Measurements from ENCODE around the gene UVSSA. TPM values are rescaled to one million over a fixed set of nuclear protein-coding genes. Genes with fewer than 3 reads are reported as not detected.
"Not testable (repeated sequence)": the region's sequence is repeated elsewhere in the genome, so short reads cannot be mapped to it uniquely, and the experiment has no call there.

Gene UVSSA
- total RNA-seq, 1 experiment from 2014 or later = 3.6 TPM

DNA sequence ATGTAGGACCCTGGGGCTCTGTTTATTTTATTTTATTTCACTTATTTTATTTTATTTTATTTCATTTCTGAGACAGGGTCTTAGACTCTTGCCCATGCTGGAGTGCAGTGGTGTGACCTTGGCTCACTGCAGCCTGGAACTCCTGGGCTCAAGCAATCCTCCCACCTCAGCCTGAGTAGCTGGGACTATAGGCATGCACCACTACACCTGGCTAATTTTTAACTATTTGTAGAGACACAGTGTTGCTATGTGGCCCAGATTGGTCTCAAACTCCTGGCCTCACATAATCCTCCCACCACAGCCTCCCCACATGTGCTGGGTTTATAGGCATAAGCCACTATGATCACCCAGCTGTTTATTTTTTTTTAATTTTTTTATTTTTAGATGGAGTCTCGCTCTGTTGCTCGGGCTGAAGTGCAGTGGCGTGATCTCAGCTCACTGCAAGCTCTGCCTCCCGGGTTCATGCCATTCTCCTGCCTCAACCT is 96.7 kb downstream of the UVSSA start:
- in situ Hi-C loops (cut with HindIII; ENCODE audit: low sequenced_read_pairs); DNase-seq (ENCODE audit: low spot score): not testable (repeated sequence)

Other genes with a start within 250 kb of the UVSSA start
- gene RNF212, start 233.6 kb upstream of the UVSSA start, total RNA-seq (2014; rRNA removed; shearing (Covaris generic)) = not detected in 2 replicates
- 3.2 TPM in 1 of 2 replicates, not detected in the other for gene SPON2, start 174.6 kb upstream of the UVSSA start, total RNA-seq (2014; rRNA removed; shearing (Covaris generic))
- gene CTBP1, start 98.1 kb upstream of the UVSSA start, total RNA-seq (2014; rRNA removed; shearing (Covaris generic)) = 265 and 287 TPM in 2 replicates
- gene MAEA, start 57.3 kb upstream of the UVSSA start, total RNA-seq (2014; rRNA removed; shearing (Covaris generic)) = 52.5 and 54.6 TPM in 2 replicates
- gene NKX1-1, start 59.2 kb downstream of the UVSSA start, total RNA-seq (2014; rRNA removed; shearing (Covaris generic)) = not detected in 2 replicates